ENCODE results near the gene KLHL33.

DNA sequence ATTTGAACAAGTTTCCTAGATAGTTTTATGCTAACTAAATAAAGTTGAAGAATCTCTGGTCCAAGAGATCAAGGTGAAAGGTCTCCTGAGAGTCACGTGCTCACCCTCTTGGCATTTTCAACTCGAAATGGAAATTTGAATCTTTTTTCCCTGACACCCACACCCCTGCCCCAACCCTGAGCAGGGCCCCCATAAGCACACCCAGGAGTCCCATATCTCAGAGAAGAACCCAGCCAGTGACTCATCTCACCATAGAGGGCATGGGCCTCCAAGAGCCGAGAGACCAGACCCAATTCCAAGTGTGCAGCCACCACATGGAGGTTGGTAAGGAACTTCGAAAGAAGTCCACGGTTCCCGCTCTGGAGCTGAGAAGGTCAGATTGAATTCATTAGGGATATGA is 55.3 kb downstream of the KLHL33 start:
- TF ChIP-seq POLR2A (IDR thresholded peaks at IDR 0.05) = no peak
- no peak for TF ChIP-seq CTCF (IDR thresholded peaks at IDR 0.05)
